CD4-positive, alpha-beta T cell treated with Interleukin-1 beta for 1 hour (primary cell): ENCODE data around the gene ZNF33B.
A peak's percentile ranks its signal among the peaks of the same experiment; 100 is the strongest.
"Not testable (repeated sequence)": the region's sequence is repeated elsewhere in the genome, so short reads cannot be mapped to it uniquely, and the experiment has no call there.

Experiments
- DNase-seq, 2 donors: peaks; one replicate each; pipeline ENCODE4 v3.0.0-alpha.2; 2020 to 2022

Gene ZNF33B

GRCh38 chr10:42638055-42638820, at the start of gene ZNF33B:
Gene ZNF33B (minus strand): TSS chr10:42638570. CDS start chr10:42636928, 1,642 bp downstream.
- DNase-seq, result peak; percentile 95 to 96

GRCh38 chr10:42684517-42684916, 46.1 kb upstream of the ZNF33B start:
- DNase-seq, result no peak

DNA sequence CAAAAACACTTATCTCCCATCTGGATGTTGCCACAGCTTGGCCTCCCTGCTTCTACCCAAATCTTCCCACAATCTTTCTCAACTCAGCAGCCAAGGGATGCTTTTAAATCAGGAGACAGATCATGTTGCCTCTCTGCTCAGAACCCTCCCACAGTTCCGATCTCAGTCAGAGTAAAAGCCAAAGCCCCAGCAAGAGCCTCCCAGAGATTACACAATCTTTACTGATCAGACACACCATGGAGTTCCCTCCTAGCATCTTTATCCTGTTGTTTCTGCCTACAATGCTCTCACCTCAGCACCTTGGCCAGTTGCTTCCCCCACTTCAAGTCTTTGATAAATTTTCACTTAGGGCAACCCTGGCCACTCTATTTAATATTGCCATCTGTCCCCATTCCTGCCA, 41.9 kb upstream of the ZNF33B start:
- no peak for DNase-seq

DNA sequence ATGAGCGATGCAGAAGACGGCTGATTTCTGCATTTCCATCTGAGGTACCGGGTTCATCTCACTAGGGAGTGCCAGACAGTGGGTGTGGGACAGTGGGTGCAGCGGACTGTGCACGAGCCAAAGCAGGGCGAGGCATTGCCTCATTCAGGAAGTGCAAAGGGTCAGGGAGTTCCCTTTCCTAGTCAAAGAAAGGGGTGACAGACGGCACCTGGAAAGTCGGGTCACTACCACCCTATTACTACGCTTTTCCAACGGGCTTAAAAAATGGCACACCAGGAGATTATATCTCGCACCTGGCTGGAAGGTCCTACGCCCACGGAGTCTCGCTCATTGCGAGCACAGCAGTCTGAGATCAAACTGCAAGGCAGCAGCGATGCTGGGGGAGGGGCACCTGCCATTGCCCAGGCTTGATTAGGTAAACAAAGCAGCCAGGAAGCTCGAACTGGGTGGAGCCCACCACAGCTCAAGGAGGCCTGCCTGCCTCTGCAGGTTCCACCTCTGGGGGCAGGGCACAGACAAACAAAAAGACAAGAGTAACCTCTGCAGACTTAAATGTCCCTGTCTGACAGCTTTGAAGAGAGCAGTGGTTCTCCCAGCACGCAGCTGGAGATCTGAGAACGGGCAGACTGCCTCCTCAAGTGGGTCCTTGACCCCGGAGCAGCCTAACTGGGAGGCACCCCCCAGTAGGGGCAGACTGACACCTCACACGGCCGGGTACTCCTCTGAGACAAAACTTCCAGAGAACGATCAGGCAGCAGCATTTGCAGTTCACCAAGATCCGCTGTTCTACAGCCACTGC, 27.0 kb upstream of the ZNF33B start:
- DNase-seq, result not testable (repeated sequence)

DNA sequence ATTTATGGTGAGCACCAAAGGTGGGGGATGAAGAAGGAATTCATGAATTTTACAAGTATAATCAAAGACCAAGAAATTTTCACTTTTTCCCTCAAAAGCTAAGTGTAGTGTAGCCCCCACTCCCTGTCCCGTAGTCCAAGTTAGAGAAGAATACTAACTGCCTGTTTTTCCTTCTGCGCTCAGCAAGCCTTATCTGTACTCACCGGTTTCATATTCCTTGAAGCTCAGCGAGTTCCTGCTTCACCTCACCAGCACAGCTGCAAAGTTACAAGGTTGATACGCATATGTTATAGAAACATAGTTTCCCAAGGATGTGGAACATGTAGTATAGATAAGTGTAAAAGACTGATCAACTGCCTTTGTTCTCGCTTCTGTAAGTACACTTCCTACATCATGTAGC, 16.0 kb upstream of the ZNF33B start:
- no peak for DNase-seq

GRCh38 chr10:42652858-42653257, 14.5 kb upstream of the ZNF33B start:
- no peak for DNase-seq

DNA sequence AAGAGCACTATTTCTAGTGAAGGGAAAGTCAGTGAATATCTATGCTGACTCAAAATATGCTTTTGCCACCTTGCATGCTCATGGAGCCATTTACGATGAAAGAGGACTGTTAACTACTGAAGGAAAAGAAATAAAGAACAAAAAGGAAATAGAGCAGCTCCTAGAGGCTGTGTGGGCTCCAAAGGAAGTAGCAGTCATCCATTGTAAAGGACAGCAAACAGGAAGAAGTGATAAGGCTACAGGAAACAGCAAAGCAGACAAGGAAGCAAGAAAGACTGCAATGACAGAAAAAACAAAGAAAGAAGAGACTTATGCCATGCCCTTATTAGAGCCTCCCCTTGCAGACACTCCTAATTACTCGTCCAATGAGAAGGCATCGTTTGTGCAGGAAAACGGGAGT, 12.0 kb upstream of the ZNF33B start:
- DNase-seq, result no peak

GRCh38 chr10:42648512-42648911, 10.1 kb upstream of the ZNF33B start:
- DNase-seq, result no peak

- DNase-seq, result no peak
Measured at GRCh38 chr10:42646687-42647640, 8.6 kb upstream of the ZNF33B start.

DNA sequence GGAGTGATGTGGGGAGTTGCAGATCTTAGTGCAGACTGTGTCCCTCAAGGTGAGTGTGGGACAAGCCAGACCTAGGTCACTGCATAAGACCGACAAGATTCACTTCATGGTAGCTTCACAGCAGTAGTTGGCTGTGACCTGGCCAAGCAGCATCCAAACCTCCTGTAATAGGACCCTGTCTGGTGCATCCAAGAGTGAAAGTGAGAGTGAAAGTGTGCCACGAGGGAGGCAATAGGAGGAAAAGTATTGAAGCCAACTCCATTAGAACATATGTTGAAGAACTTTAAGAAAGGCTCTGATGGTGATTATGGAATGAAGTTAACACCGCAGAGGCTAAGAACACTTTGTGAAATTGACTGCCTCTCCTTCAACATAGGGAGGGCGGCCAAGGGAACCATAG, 7.8 kb upstream of the ZNF33B start:
- DNase-seq, result no peak

DNA sequence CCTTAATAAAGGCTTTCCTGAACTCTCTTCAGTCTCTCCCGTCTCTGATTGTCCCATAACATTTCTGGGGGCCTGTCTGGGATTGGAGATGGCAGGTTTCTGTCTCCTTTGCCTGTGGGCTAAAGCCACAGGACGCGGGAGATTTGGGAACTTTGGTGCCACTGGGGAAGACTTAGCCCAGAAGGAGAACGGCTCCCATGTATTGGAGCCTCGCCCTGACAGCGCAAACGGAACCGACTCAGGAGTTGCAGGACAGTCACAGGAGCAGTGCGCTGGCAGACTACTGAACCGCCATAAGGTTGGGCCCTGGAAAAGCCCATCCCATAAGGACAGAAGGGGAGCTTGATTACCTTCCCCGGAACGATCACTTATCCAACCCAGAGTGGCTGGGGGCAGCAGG, 7.1 kb upstream of the ZNF33B start:
- no peak for DNase-seq

GRCh38 chr10:42645103-42645502, 6.7 kb upstream of the ZNF33B start:
- no peak for DNase-seq

- DNase-seq, result no peak
Measured at GRCh38 chr10:42640610-42641229, 2.4 kb upstream of the ZNF33B start.

DNA sequence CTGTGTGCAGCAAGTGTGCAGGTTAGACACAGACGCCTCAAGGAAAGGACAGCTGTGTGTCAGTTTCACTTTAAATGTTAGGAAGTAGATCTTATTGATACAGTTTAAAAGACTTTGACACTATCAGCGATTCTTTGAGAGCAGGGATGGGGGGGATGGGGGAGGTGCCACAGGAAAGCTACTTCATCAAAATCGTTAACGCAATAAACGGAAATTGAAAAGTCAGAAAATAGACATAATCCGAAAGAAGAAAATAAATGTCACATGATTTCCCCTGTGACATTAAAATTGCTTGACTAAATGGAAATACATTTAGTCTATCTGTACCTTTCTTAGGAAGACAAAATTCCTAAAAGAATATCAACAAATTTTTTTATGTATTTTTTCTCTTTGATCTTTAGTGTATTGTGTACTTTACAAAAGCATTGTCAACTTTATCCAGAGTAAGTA, 476 bp upstream of the ZNF33B start:
- DNase-seq, result no peak

DNA sequence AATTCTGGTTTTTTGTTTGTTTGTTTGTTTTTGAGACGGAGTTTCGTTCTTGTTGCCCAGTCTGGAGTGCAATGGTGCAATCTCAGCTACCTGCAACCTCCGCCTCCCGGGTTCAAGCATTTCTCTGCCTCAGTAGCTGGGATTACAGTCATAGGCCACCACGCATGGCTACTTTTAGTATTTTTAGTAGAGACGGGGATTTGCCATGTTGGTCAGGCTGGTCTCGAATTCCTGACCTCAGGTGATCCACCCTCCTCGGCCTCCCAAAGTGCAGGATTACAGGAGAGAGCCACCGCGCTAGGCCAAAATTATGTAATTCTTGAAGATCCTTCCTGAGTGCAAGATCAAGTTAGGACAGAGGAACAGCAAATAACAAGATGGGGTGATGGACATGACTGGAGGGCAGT, 719 bp downstream of the ZNF33B start:
- peak in 1 of 2 donors; percentile 0 for DNase-seq

DNA sequence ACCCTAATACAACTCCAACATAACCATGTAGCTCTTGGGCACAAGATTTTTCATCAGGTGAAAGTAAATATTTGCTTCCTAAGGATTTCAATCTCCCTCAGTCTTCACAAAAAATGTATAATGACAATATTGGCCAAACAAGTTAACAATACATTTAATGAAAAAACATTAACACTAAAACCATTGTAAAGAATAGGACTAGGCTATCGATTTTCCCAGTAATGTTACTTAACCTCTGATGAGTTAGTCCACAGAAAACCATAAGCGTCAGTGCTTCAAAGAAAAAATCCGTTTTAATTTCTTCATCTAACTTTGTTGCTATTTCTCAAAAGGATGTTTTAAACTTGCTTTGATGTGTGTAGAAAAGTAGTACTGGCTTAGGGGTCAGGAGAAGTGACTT, 1.2 kb downstream of the ZNF33B start:
- DNase-seq, result no peak

- DNase-seq, result no peak
Measured at GRCh38 chr10:42635098-42635497, 3.3 kb downstream of the ZNF33B start.

GRCh38 chr10:42632564-42632963, 5.8 kb downstream of the ZNF33B start:
- DNase-seq, result no peak

DNA sequence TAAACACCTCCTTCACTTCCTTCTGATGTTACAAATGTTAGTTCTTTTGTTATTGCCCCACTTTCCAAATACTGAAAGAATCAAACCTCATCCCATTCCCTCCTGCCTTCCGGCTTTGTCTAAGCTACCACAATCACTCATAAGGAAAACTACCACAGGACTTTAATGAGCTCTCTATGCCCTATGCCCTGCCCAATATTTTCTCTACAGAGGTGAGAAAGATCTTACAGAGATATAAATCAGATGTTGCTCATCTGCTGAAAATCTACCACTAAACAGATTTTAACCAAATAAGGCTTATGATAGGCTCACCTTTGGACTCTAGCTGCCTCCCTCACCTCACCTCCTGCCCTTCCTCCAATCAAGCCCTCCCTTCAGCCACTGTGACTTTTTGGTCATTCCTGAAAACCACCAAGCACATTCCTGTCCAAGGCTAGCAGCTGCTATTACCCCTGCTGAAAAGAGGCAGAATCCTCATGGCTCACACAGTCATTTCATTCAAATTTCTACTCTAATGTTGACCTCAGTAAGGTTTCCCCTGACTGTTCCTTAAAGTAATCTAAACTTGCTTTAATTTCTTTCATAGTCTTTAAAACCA, 7.7 kb downstream of the ZNF33B start:
- DNase-seq, result no peak

- no peak for DNase-seq
Measured at GRCh38 chr10:42623929-42624328, 14.4 kb downstream of the ZNF33B start.

- DNase-seq, result no peak
Measured at GRCh38 chr10:42618424-42618823, 19.9 kb downstream of the ZNF33B start.

GRCh38 chr10:42615419-42615818, 23.0 kb downstream of the ZNF33B start:
- no peak for DNase-seq
